Measurements from ENCODE around the gene ATG16L2.
"Not testable (repeated sequence)": the region's sequence is repeated elsewhere in the genome, so short reads cannot be mapped to it uniquely, and the experiment has no call there.

- TF ChIP-seq, protein P1, sequence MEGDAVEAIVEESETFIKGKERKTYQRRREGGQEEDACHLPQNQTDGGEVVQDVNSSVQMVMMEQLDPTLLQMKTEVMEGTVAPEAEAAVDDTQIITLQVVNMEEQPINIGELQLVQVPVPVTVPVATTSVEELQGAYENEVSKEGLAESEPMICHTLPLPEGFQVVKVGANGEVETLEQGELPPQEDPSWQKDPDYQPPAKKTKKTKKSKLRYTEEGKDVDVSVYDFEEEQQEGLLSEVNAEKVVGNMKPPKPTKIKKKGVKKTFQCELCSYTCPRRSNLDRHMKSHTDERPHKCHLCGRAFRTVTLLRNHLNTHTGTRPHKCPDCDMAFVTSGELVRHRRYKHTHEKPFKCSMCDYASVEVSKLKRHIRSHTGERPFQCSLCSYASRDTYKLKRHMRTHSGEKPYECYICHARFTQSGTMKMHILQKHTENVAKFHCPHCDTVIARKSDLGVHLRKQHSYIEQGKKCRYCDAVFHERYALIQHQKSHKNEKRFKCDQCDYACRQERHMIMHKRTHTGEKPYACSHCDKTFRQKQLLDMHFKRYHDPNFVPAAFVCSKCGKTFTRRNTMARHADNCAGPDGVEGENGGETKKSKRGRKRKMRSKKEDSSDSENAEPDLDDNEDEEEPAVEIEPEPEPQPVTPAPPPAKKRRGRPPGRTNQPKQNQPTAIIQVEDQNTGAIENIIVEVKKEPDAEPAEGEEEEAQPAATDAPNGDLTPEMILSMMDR (IDR thresholded peaks at IDR 0.05; ENCODE audit: low read depth, low read length), result not testable (repeated sequence)
- not testable (repeated sequence) for TF ChIP-seq POLR2A (IDR thresholded peaks at IDR 0.05; ENCODE audit: extremely low read depth, insufficient read length); MYC (IDR thresholded peaks at IDR 0.05; ENCODE audit: low read depth, low read length)
- TF ChIP-seq, protein P2, sequence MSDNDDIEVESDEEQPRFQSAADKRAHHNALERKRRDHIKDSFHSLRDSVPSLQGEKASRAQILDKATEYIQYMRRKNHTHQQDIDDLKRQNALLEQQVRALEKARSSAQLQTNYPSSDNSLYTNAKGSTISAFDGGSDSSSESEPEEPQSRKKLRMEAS (IDR thresholded peaks at IDR 0.05; ENCODE audit: low read depth, low read length), result not testable (repeated sequence)
Measured at GRCh38 chr11:72858267-72858666, 44.1 kb downstream of the ATG16L2 start.

Data from NB4 (cell line).